GM19240 (cell line): Measurements from ENCODE around the gene PEBP1.
A peak's percentile ranks its signal among the peaks of the same experiment; 100 is the strongest.
"Not testable (repeated sequence)": the region's sequence is repeated elsewhere in the genome, so short reads cannot be mapped to it uniquely, and the experiment has no call there.

Experiments used
- DNase-seq: peaks from one replicate; pipeline ENCODE4 v3.0.0; 2011; ENCODE audit warnings: low spot score; ENCODE audit not compliant: insufficient read length

Gene PEBP1

DNA sequence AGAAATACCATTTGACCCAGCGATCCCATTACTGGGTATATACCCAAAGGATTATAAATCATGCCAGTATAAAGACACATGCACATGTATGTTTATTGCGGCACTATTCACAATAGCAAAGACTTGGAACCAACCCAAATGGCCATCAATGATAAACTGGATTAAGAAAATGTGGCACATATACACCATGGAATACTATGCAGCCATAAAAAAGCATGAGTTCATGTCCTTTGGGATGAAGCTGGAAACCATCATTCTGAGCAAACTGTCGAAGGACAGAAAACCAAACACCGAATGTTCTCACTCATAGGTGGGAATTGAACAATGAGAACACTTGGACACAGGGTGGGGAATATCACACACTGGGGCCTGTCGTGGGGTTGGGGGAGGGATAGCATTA, 6.5 kb upstream of the PEBP1 start:
- DNase-seq: not testable (repeated sequence)

DNA sequence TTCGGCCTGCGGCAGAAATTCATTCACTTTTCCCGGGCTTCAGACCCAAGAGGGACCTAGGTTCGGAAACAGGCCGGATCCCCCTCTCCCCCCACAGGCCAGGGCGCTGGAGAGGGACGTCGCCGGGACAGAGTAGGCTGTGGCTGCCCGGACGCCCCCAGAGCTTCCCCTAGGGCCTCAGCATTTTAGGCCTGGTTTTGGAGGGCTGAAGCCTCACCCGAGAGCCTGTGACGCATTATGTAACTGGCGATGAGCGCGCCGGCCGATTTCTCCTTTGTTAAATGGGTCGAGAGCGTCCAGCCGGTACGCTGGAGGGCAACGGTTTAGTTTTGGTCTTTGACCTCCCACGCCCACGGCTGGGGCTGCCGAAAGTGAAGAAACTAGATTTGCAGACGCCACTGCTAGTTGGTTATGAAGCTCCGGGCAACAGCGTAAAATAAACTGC, 657 bp downstream of the PEBP1 start:
- DNase-seq: peak; percentile 22

DNA sequence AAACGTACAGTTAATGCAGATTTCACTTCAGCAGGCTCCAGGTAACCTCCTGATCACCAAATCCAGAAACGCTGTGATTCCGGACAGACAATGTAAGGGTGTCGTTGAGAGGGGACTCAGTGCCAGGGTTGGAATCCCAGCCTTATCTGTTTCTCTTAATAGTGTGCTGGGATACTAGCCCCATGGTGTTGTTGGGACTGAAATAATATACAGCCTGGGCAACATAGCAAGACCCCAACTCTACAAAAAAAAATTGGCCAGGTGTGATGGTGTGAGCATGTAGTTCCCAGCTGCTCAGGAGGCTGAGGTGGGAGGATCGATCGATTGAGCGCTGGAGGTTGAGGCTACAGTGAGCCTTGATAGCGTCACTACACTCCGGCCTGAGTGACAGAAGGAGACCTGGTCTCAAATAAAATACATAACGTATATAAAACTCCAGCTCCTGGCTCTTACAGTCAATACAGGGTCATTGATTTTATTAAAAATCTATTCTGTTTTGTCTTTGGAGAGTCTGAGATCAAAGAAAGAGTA, 1.3 kb downstream of the PEBP1 start:
- no peak for DNase-seq

DNA sequence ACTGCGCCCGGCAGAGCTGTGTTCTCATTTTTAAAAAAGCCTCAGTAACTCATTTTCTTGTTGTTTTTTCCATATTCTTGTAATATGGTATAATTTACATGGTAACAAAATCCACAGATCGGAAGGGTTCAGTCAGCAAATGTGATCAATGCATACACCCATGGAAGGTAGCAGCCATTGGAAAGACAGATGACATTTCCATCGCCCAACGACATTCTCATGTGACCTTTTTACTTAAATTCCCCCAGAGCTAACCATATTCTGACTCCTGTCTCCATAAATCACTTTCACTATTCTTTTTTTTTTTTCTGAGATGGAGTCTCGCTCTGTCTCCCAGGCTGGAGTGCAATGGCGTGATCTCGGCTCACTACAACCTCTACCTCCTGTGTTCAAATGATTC, 4.9 kb downstream of the PEBP1 start:
- no peak for DNase-seq

DNA sequence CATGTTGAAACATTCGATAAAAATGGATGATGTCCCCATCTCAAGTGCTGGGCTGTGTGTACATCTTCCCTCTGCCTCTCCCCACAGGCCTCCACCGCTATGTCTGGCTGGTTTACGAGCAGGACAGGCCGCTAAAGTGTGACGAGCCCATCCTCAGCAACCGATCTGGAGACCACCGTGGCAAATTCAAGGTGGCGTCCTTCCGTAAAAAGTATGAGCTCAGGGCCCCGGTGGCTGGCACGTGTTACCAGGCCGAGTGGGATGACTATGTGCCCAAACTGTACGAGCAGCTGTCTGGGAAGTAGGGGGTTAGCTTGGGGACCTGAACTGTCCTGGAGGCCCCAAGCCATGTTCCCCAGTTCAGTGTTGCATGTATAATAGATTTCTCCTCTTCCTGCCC, 8.6 kb downstream of the PEBP1 start:
- no peak for DNase-seq

DNA sequence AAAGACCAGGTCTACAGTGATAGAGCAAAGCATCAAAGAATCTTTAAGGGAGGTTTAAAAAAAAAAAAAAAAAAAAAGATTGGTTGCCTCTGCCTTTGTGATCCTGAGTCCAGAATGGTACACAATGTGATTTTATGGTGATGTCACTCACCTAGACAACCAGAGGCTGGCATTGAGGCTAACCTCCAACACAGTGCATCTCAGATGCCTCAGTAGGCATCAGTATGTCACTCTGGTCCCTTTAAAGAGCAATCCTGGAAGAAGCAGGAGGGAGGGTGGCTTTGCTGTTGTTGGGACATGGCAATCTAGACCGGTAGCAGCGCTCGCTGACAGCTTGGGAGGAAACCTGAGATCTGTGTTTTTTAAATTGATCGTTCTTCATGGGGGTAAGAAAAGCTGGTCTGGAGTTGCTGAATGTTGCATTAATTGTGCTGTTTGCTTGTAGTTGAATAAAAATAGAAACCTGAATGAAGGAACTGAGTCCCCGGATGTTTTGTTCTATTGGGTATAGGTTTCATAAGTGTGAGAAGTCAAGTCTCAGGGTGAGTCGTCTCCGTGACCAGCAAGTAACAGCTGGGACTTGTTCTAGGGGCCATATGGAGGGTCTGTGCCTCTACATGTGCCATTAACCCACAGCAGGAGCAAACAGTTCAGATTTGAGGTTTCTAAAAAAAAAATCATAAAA, 9.3 kb downstream of the PEBP1 start:
- no peak for DNase-seq

DNA sequence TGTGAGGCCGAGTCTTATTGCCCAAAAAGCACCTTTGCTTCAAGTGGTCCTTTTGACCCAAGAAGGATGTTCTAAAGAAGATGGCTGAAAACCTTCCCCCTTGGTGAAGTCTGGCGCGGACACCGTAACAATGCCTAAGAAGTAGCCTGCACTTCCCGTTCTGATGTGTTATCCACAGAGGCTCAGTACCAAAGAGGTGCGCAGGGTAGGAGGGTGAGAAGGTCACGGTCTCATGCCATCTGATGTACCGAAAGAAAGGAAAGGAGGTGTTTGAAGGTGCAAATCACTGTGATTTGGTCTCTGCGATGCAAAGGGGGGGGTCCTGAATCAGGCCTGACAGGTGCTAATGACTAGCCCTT, 9.9 kb downstream of the PEBP1 start:
- DNase-seq: no peak

DNA sequence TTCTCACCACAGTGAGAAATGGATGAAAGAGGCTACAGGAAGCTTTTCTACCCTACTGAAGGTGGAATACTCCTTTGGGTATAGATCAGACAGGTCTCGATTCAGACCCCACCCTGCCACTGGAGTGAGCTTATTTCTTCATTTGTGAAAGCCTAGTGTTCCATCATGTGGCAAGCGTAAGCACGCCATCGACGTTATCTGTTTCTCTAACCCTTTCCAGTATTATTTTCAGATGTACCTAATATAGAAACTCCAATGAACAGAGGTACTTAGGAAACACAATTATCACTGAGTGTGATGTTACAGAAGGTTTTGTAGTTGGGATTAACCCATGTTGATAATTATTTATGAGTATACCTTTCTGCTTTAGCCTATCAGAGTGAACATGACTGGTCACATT, 12.4 kb downstream of the PEBP1 start:
- DNase-seq: no peak

DNA sequence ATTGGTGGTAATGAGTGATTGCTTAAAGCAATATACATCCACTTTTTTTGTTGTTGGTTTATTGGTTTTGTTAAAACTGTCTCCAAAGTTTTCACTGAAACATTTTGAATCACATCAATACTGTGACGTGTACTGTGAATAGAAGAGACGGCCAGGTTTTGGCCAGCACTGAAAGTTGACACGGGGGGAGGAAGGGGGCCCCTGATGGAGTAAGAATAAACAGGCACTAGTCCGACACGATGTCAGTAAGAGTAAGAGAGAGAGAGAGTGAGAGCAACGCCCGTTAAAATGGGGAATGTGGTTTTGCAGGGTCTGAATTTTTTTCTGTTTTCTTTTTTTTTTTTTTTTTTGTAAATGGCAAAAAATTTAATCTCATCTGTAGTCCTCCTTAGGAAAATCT, 14.7 kb downstream of the PEBP1 start:
- no peak for DNase-seq

DNA sequence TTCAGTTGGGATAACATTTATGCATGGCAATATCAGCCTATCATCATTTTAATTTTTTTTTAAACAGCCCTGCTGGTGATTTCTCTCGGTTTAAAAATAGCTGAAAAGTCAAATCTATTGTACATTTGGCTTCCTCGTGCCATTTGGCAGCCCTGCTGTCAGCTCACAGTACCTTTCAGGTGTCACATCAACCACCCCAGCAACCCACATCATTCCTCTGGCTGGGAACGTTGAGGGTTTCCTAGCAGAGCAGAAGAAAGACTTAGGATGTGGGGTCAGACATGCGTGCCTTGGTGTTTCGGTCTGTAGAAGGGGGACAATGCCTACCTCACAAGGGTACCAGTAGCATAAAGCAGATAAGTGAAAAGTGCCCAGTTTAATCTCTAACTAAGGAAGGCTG, 15.8 kb downstream of the PEBP1 start:
- no peak for DNase-seq

DNA sequence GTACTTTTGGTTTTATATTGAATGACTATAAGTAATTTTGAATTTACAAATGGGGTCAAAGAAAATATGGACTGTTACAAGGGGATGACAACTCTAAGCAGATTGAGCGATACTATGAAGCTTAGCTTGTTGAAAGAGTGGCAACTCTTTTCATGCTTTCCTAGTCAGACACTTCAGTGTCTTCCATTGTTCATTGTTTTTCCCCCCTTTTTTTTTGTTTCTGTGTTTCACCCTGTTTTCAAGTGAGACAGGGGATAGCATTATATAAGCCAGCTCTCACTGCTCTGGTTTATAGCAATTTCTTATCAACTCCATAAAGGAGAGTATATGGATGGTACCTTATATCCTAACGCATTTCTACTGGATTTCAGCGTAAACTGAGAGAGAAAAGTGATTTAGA, 24.6 kb downstream of the PEBP1 start:
- DNase-seq: no peak

DNA sequence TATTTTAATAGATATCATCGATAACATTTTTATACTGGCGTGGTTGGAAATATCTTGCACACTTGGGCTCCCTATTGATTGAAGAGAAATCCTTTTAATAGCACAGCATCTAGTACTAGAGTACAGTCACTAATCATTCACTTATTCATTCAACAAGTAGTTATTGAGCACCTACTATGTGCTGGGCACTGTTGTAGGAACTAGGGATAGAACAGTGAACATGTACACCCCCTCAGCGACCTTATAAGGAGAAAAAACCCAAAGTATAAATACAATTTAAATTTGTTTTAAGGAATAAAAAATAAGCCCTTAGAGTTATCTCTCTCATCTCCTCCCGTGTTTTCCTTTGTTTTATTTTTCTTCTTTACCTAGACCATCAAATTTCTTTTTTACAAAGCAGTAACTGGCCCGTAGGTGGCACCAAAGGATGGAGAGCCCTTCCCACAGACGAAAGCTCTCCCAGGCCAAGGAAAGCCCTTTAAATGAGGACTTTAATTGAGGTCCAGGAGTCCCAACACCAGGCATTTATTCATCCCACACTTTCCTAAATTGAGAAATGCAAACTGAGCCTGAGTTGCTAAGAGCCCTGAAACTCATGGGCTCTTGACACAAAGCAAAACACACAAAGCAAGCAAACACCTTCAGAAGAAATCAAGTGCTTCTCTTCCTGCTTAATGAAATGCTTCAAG, 29.0 kb downstream of the PEBP1 start:
- no peak for DNase-seq

DNA sequence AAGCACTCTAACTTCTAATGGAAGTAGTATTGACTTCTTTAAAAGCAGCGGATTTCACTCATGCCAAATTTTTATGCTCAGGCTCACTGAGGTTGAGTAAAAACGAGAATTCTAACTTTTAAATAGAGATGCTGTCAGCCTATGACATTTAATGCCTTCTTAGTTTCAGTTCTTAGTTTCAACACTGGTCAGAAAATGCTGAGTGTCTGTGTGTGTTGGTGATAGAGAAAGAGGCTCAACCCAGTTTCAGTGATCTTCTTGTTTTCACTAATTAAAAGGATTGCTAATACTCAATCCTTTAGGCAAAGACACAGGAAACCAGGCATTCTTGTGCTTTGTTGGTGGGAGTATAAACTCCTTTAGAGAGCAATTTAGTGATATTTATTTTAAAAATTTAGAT, 31.0 kb downstream of the PEBP1 start:
- peak; percentile 61 for DNase-seq

DNA sequence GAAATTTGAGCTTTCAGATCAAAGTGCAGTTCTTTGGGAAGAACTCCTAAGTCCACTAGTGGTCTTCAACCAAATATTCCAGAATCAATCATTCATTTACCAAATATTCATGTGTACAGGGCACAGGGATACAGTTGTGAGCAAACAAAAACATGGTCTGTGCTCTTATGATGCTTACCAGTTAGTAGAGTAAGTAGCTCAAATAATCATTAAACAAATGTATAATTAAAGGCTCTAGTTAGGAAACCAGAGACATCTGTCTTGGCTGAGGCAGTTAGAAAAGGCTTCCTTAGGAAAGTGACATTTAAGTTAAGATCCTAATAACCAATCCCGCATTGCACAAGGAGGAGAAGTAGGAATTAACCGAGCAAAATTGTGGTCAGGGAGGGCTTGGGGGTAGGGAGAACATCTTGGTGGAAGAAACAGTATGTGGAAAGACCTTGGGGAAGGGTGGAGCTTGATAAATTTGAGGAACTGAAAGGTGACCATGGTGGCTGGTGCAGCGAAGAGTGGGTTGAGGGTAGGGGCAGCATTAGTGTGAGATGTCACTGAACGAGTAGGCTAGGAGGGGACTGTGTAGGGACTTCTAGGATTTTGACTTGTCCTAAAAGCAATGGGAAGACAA, 40.0 kb downstream of the PEBP1 start:
- no peak for DNase-seq

DNA sequence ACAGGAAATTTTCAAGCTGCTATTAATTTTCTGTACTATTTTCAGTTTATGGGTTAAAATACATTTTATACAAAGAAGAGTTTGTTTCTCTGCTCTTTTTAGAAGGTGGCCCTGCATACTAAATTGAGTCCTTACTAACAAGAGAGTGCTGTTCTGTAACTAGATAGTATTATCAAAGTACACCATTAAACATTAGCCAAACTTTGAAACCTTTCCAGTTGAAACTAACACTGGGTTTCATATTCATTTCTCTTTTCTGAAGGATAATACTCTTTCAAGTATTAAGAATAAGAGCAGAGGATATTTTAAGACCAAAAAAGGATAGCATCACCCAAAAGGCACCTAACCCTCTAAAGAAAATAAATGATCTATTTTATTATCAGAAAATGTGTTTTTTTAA, 47.2 kb downstream of the PEBP1 start:
- DNase-seq: no peak

DNA sequence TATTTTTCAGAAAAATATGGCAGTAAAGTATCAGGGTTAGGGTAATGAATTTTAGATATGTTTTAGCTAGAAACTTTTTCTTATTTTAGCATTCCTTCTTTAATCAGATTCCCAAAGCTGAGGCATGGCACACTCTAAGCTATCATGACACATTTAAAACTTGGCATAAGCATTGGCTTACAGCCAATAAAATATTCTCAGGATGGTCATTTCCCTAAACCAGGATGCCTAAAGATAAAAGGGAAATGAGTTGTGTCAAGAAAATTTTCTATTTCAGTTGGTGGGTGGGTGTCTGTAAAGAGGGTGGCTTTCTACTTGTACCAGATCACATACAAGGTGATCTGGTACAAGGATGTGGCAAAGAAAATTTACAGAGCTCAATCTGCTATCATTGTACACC, 47.8 kb downstream of the PEBP1 start:
- no peak for DNase-seq

DNA sequence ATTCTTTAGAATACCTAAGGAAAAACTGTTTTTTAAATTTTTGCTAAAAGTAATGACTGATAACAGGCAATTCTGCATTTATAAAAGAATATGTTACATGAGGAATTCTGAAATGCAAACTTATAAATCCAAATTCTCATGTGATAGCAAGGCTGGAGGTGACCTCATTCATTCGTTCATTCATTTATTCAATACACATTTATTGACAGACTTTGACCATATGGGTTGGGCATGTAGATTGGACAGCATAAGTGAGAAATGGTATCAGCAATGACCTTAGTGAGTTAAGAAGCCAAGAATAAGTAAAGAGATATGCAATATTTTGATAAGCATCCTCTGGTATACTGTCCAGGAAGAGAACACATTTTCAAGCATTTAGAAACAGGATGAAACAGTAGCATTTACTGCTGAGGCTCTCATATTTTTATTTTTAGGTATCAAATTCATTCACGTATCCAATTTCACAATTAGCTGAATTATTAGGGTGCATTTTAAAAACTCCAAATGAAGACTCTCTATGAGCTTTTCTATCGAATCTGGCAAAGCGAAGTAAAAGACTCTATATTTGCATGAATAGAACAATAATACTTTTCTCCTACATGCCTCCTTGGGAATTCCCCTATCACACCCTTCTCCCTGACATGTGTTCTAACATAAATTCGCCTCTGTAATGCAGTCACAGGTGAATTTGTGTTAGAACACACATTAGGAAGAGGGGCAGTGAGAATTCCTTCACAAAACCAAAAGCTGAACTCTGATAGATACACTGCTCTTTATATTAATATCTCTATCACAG, 49.9 kb downstream of the PEBP1 start:
- DNase-seq: no peak

DNA sequence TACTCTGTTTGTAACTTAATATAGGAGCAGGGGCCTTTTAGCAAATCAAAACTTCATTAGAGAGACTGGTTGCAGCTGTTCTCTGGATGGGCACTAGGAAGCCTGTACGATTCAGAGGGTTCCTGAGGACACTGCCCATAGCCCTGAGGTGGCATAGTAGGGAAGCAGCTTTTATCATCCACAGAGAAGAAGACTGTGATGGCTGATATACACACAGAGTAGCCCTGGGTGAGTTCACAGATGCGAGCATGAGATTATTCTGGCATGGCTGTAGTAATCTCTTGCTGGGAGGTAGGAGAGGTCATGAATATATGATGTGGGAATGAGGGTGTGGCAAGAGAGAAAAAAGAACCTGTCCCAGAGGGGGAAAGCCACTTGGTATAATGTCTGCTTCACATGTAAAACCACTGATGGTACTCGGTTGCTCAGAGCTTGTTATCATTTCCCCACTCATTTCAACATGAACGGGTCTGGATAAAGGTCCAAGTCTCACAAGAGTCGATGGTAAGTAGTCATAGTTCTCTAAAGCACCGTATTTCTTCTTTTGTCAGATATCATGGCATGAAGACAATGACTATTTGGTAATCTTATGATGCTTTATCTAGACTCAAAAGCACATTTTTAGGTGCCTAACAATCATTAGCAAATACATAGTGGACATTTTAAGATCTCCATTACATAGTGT, 52.0 kb downstream of the PEBP1 start:
- no peak for DNase-seq

DNA sequence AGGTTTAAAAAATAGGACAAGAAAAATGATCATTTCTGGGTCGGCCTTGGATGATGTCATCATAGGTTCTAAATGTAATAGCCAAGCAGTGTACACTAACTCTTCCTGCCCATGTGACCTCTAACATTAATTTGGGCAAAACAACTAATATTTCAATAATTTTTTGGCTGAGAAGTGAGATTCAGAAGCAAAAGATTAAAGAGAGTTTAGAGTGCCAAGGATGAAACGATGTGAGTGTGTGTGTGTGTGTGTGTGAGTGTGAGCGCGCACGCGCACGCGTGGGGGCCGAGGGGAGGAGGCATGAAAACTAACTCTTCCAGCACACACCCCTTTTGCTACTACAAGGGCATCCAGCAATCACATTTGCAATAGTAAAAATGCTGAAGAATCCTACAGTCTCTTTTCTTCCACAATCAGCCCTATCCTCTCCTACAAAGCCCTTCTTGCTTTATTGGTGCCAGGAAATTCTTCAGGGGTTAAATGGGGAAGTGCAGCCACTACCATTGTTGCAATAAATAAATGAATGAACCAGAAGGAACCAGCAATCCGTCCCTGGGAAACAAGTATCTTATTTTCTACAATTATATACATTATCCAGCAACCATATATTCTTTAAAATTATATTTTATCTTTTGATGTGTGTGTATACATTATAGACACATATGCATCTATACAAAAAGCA, 52.9 kb downstream of the PEBP1 start:
- no peak for DNase-seq

DNA sequence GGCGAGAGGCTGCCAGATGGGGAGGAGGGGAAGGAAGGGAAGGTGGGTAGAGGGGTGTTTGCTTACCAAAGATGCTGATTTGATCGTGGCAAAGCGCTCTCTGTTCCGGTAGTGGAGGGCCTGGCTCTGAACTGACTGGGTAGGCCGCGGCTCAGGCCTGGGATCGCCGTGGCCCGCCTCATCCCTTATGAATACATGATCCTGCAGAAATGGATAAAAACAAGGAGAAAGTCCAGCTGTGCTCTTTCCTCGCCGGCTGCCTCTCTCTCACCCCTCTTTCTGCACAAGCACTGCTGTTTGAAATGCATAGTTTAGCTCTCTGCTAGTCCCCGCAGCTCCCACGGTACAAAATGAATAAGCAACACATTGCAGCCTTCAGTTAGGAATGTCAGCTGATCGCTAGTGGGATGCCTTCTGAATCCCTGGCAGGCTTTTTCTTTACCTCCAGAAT, 53.8 kb downstream of the PEBP1 start:
- DNase-seq: no peak

DNA sequence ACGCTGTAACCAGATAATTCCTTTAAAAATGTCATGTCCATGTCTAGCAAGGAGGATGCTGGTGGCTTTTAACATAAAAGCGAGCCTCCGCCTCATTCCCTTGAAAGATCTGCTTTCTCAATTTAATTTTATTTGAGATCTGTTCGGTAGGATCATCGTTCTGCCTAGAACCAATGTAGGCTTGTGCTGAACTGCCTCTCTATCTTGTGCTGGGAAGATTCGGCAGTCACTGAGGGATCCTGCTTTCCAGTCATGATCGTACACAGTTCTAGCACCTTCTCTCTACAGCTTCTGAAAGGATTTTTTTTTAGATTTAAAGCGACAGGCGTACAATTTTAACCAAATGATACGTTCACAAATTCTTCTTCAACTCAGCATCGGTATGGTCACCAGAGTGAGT, 54.3 kb downstream of the PEBP1 start:
- DNase-seq: no peak
